Tongue (tissue), 2 donors: ENCODE results near the gene LYSET. TPM values are rescaled to one million over a fixed set of nuclear protein-coding genes. Genes with fewer than 3 reads are reported as not detected.
"Not testable (repeated sequence)": the region's sequence is repeated elsewhere in the genome, so short reads cannot be mapped to it uniquely, and the experiment has no call there.

Experiments
- DNase-seq: peaks from one replicate; pipeline ENCODE4 v3.0.0-alpha.2; 2015
- total RNA-seq: library from RNA; depleted of rRNA; stranded (reverse); fragments of >200 nt; gene quantifications from one replicate; pipeline ENCODE4 v1.2.3, GENCODE V29; 2014

The LYSET gene
- total RNA-seq, 1 donor from 2014 or later: 14.2 TPM

DNA sequence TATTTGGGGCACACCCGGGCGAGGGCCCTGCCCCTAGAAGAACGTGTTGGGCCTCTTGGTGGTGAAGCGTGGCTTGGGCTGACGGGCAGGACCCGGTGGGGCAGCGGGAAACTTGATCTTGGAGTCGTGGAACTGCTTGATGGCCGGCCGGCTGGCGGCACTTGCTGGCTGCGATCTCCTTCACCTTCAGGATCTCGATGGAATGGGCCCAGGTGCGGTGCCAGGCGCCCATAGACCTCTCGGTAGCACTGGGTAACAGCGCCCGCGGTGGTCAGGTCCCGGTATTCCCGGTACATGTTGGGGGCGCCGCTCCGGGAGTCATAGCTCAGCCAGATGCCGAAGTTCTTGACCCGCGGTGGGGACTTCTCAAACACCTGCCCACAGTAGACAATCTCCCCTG lies 38.4 kb downstream of the LYSET start:
- no peak for DNase-seq

DNA sequence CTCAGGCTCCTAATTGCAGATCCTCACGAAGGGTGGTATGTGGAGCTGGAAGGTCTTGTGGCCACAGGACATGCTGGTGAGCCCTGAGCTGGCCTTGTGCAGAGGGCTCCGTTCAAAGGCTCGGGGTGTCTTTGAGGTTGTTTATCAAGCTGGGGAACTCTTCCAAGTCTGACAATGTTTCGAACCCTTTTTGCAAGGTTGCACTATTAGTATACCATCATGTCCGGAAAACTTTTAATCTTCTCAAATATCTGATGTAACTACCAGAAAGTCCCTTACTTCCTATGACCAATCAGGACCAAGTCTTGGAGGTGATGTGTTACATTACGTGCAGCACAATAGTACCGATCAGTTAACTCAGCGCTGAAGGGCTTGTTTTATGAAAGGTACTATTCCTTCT lies 43.4 kb downstream of the LYSET start:
- DNase-seq: no peak

DNA sequence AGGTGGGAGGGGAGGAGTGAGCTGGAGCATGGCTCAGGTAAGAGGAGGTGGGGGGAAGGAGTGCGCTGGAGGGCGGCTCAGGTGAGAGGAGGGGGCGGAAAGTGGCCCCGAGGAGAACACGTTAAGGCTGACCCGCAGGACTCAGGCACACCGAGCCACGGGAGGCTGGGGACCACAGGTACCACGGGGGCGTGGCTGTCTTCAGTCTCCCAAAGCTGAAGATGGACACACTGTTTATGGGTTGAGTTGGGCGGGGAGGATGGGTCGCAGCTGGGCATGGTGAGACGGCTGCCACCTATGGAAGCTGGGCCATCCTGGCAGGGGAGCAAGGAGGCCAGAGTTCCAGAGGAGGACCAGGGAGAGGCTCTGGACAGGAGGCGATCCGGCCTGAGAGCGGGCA lies 45.4 kb downstream of the LYSET start:
- DNase-seq: no peak

DNA sequence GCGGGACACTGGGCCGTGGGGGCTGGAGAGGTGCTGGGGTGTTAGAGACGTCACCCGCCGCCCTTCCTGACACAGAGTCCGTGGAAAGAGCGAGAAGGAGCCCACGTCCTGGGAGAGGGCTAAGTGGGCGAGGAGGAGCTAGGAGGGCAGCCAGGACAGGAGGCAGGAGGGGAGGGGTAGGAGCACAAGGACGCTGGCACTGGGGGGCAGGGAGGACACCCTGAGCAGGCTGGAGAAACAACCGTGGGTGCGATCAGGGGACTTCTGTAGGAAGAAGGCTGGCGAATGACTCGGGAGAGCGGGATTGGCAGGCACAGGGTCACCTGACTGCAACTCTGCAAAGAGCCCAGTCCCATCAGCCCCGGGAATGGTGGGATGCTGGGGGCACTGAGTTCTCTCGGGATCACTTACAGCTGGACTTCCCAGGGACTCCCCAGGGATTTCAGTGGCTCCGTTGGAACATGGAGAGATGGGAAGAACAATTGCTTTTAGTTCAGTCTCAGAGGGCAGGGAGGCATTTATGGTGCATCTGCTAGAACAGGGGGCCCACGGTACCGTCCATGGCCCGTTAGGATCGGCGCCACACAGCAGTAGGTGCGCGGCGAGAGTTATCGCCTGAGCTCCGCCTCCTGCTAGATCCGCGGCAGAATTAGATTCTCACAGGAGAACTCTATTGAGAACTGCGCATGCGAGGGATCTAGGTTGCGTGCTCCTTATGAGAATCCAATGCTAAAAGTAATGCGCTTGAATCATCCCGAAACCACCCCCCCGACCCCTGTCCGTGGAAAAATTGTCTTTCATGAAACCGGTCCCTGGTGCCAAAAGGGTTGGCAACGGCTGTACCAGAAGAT lies 46.2 kb downstream of the LYSET start:
- peak; percentile 31 for DNase-seq

DNA sequence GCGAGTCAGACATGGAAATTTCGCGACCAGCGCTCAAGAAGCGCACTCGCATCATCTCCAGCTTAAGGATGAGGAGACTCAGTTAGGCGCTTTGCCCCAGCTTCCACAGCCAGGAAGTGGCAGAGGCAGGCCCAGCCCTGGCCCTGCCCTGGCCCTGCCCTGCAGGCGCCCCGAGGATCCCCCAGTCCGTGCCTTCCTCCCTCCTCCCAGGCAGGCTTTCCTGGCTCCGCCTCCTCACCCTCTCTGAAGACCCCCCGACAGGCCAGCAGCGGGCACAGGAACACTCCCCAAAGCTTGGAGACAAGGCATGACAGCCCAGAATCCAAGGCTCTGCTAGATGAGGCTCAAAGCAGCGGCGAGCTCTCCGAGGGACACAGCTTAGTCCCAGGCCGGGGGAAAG lies 47.0 kb downstream of the LYSET start:
- no peak for DNase-seq

DNA sequence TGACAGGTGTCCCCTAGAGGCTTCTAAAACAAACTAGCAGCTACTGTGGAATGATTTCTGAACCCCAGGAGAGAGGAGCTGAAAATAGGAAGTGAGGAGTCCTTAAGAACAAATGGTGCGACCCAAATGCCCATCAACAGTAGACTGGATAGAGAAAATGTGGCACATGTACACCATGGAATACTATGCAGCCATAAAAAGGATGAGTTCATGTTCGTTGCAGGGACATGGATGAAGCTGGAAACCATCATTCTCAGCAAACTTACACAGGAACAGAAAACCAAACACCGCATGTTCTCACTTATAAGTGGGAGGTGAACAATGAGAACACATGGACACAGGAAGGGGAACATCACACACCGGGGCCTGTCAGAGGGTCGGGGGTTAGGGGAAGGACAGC lies 48.0 kb downstream of the LYSET start:
- not testable (repeated sequence) for DNase-seq

DNA sequence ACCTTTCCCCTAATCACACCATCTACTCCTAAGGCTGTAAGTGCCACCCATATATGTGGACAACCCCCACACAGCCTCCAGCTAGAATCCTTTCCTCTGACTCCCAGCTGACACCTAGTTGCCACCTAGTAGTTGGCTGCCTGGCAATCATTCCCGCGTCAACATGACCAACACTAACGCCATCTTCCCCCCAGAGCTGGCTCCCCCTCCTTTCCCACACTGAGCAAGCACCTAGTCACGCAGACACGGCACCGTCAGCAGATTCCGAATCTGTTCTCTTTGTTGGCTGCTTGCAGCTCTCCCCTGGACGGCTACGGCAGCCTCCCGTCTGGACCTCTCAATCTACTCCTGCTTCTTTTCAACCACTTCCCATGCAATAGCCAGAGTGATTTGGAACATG lies 49.7 kb downstream of the LYSET start:
- DNase-seq: no peak

Other genes starting within 250 kb of the LYSET start
- gene ITPK1, start 69.4 kb upstream of the LYSET start, total RNA-seq: 15.6 TPM
- gene MOAP1, start 420 bp upstream of the LYSET start, total RNA-seq: 38.1 TPM
- 15.5 TPM for gene GON7, start 21.7 kb downstream of the LYSET start, total RNA-seq
- gene UBR7, start 21.9 kb downstream of the LYSET start, total RNA-seq: 42.0 TPM
- gene BTBD7, start 147.7 kb downstream of the LYSET start, total RNA-seq: 27.7 TPM
- gene COX8C, start 161.9 kb downstream of the LYSET start, total RNA-seq: not detected
- 0.41 TPM for gene UNC79, start 245.6 kb downstream of the LYSET start, total RNA-seq